LNCAP (cell line): ENCODE measurements around the gene ABCA6.

Source experiments
- CTCF ChIP-seq: fragments of 450-650 bp; IDR thresholded peaks from 2 replicates; pipeline ENCODE4 v1.5.1; 2017; ENCODE audit warnings: mild to moderate bottlenecking

The ABCA6 gene

GRCh38 chr17:69096541-69096940 lies 45.2 kb downstream of the ABCA6 start:
- no peak for TF ChIP-seq CTCF

GRCh38 chr17:69093995-69094394 lies 47.7 kb downstream of the ABCA6 start:
- TF ChIP-seq CTCF = no peak

- TF ChIP-seq CTCF = no peak
These were observed 48.4 kb downstream of the ABCA6 start for GRCh38 chr17:69093279-69093789.

GRCh38 chr17:69090365-69090764 lies 51.3 kb downstream of the ABCA6 start:
- TF ChIP-seq CTCF = no peak

- TF ChIP-seq CTCF = no peak
These were observed 53.0 kb downstream of the ABCA6 start for GRCh38 chr17:69088643-69089200.

- TF ChIP-seq CTCF = no peak
These were observed 55.1 kb downstream of the ABCA6 start for GRCh38 chr17:69086641-69087040.

GRCh38 chr17:69084911-69085310 lies 56.8 kb downstream of the ABCA6 start:
- peak; percentile 45 for TF ChIP-seq CTCF

- TF ChIP-seq CTCF = no peak
These were observed 59.0 kb downstream of the ABCA6 start for GRCh38 chr17:69082696-69083095.
